Activated CD4-positive, alpha-beta T cell treated with anti-CD3 and anti-CD28 coated beads for 48 hours (primary cell): ENCODE results near the gene ABCC4.

Experiments
- DNase-seq: peaks from one replicate; pipeline ENCODE4 v3.0.0-alpha.2; 2020

ABCC4 gene

DNA sequence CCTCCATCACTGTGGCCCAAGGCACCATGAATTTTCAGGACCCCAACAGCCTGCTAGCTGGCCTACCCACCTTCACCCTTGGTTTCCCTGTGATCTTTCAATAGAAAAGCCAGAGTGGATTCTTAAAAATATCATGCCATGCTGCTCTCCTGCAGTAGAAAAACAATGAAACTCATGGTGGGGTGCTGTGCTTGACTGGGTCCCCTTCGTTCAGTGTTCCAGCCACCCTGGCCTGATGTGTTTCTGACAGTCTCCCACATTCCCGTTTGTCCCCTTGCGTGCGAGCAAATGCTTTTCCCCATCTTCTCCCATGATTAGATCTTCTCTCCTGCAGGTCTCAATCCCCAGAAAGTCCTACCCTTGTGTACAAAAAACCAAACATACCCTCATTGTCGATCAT, 43.2 kb downstream of the ABCC4 start:
- DNase-seq: no peak

GRCh38 chr13:95256091-95256490, 45.2 kb downstream of the ABCC4 start:
- DNase-seq: no peak

GRCh38 chr13:95255072-95255732, 46.0 kb downstream of the ABCC4 start:
- no peak for DNase-seq

- no peak for DNase-seq
Observed at GRCh38 chr13:95254339-95254738, 46.9 kb downstream of the ABCC4 start.

DNA sequence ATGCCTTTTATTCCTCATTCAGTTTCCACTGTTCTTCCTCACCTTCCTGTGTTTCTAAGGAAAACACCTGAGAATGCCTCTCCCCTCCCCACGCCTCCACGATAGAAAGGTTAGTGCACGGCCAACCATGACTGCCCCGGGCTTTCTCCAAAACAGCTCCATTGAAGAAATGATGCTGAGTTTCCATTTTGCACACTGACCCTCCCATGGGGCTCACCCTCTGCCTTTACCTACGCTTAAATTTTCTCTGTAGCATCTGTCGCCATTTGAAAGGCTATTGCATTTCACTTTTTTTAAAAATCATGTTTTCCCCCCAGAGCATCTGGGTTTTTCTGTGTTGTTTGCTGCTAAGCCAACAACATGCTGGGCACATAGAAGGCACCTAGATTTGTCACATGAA, 48.2 kb downstream of the ABCC4 start:
- DNase-seq: no peak

DNA sequence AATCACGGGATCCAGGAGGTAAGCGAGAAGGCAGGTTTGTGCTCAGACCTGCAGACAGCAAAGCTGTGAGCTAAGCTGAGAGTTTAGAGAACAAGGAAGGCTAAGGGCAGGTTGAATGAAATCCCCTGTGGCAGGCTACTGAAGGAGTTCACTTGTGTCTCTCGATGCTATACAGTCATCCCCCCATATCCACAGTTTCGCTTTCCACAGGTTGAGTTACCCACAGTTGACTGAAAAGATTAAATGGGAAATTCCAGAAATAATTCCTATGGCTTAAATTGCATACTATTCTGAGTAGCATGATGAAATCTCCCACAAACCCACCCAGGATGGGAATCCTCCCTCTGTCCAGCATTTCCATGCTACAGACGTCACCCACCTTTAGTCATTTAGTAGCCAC, 49.6 kb downstream of the ABCC4 start:
- no peak for DNase-seq

DNA sequence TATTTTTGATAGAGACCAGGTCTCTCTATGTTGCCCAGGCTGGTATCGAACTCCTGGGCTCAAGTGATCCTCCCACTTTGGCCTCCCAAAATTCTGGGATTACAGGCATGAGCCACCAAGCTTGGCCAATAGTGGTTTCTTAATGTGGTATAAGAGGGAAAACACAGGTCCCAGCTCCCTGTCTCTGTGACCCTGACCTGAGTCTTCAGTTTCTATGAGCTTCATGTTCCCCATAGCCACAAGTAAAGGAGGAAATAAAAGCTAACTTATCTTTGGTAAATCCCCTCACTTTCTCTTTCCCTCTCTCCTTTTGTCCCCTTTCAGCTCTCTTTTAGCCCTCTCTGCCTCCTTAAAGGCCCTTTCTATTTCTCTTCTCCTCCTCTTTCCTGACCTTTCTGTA, 50.3 kb downstream of the ABCC4 start:
- no peak for DNase-seq

DNA sequence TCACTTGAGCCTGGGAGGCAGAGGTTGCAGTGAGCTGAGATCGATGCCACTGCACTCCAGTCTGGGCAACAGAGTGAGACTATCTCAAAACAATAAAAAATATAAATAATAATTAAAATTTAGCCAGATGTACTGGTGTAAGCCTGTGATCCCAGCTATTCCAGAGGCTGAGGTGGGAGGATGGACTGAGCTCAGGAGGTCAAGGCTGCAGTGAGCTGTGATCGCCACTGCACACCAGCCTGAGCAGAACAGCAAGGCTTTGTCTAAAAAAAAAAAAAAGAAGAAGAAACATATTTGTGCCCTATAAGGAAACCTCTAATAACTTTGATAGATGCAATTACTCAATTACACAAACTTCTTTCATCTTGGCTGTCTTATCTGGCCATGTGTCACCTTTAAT, 52.3 kb downstream of the ABCC4 start:
- no peak for DNase-seq

DNA sequence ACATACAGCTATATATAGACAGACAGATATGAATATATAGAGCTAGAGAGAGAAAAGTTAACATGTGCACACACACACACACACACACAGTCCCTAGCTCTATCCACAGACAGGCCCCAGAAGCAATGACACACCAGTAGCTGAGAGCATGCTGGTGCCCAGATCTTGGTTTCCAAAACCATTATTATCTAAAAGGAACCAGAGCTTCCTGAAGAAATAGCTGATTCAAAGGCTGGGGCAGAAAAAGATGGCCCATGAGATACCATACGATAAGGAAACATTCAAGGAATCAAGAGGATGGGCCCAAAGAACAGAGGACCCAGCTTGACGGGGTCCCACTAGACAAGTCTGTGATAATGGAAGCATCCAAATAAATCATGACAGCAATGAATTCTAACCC, 53.4 kb downstream of the ABCC4 start:
- no peak for DNase-seq

- DNase-seq: no peak
Observed at GRCh38 chr13:95247171-95247570, 54.1 kb downstream of the ABCC4 start.

DNA sequence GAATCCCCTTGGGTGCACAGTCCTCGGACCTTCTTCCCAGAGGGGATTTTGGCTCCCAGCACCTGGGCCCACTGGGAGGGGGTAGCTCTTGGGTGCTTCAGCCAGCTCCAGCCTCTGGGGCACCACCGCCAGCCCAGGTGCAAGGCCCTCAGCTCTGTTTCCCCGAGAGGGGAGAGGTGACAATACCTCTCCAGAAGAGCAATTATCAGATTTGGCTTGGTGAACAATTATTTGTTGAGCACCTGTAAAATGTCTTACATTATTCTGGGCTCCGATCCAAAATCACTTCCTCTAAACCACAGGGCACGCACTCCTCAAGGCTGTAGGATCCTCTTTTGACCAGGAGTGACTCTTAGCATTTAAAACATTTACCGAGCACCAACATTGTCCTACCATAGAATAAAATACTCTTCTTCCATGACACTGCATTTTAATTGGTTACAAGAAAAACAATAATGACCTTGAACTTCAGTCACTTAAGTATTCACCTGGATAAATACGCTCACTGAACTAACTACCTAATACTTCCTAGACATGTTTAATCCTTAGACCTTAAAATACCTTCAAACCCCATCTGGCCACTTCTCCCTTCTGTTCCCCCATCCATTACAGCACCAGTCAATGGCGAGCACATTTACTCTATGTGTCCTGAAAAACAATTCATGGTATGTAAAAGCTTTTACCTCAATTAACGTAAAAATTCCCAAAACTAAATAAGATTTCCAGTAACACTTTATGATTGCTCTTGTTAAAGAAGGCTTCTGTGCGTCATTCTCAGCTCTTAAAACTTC, 54.8 kb downstream of the ABCC4 start:
- no peak for DNase-seq

DNA sequence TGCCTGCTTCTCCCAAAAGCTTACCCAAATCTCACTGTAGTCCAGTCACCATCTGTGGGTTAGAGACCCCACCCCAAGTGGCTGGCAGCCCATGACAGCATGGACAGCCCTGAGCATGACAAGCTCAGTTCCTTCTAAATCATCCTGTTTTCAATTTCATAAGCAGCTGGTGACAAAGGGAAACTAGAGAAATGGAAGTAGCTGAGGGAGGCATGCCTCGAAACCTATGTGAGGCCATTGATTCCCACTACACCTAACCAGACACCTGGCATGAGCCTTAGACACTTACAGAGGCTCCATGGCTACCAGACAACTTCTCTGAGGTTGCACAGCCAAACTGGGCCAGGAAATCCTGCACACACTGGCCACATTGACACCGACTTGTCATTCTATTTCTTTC, 56.2 kb downstream of the ABCC4 start:
- no peak for DNase-seq

DNA sequence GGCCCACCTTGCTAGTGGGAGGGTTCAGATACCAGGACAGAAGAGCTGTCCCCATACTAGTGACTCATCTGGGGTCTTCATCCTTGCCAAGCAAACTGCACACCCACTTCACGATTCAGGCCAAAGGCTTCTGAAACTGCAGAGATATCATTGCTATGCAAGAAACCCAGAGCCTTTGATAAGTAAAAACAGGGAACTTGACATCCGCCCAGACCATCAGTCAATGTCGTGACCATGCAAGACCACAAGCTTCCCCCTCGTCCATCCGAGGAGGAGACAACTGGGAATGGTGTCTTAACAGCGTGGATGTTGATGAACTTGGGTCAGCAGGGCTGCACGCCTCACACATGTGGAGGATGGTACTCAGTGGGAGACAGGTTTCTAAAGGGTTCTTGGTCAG, 58.0 kb downstream of the ABCC4 start:
- no peak for DNase-seq

GRCh38 chr13:95241321-95241720, 59.9 kb downstream of the ABCC4 start:
- DNase-seq: no peak

- DNase-seq: no peak
Observed at GRCh38 chr13:95239283-95239682, 62.0 kb downstream of the ABCC4 start.

DNA sequence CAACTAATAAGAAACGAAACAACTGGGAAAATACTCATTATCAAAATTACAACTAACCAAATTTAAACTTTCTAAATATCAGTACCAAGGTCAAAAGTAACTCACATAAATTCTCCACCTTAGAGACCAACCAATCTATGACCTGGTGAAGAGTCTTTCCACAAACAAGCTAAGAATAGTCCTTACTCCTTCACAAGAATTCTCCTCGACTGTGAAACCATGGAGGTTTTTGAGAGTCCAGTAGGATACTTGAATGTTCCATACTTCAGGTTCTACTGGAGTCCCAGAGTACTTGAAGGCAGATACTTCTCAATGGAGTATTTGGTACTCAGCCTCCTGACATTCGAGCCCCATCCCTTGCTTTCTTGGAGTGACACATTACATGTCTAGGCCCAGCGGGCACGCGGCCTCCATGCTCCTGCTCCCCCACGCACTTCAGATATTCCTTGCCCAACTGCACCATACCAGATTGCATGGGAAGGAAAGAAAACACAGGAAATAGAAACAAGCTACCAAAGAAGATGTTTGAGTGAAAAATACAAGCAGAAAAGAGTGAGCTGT, 63.9 kb downstream of the ABCC4 start:
- DNase-seq: no peak

- no peak for DNase-seq
Observed at GRCh38 chr13:95236774-95237173, 64.5 kb downstream of the ABCC4 start.

- DNase-seq: no peak
Observed at GRCh38 chr13:95235974-95236373, 65.3 kb downstream of the ABCC4 start.

GRCh38 chr13:95235199-95235756, 66.0 kb downstream of the ABCC4 start:
- no peak for DNase-seq

GRCh38 chr13:95234242-95234641, 67.0 kb downstream of the ABCC4 start:
- DNase-seq: no peak

GRCh38 chr13:95233026-95233635, 68.1 kb downstream of the ABCC4 start:
- no peak for DNase-seq

DNA sequence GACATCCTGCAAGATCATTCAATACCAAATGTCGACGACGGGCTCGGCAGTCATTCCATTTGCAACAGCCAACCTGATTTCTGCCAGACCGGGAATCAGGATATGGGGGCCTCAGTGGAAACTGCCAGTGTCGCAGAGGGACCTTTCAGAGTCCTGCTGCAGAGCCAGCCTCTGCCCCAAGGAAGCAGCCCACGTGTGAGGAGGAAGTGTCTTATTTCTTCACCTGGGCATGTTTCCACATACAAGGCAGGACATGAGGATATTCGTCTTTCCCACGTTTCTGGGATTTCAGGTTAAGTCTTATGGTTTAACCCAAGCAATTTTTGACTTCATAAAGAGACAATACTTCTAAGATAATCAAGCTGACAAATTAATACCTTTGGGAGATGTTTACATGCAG, 69.9 kb downstream of the ABCC4 start:
- no peak for DNase-seq

- no peak for DNase-seq
Observed at GRCh38 chr13:95229855-95230254, 71.4 kb downstream of the ABCC4 start.

GRCh38 chr13:95228130-95228529, 73.1 kb downstream of the ABCC4 start:
- DNase-seq: no peak
